ENCODE measurements around the gene PPFIA3.
"Not testable (repeated sequence)": the region's sequence is repeated elsewhere in the genome, so short reads cannot be mapped to it uniquely, and the experiment has no call there.

Gene PPFIA3

DNA sequence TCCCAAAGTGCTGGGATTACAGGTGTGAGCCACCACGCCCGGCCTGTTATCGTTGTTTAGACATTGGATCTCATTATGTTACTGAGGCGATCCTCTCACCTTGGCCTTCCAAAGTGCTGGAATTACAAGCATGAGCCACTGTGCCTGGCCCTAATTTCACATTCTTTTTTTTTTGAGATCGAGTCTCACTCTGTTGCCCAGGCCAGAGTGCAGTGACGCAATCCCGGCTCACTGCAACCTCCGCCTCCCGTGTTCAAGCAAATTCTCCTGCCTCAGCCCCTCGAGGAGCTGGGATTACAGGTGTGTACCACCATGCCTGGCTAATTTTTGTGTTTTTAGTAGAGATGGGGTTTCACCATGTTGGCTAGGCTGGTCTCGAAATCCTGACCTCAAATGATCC, 3.9 kb downstream of the PPFIA3 start:
- not testable (repeated sequence) for DNase-seq (ENCODE audit: low read depth)

DNA sequence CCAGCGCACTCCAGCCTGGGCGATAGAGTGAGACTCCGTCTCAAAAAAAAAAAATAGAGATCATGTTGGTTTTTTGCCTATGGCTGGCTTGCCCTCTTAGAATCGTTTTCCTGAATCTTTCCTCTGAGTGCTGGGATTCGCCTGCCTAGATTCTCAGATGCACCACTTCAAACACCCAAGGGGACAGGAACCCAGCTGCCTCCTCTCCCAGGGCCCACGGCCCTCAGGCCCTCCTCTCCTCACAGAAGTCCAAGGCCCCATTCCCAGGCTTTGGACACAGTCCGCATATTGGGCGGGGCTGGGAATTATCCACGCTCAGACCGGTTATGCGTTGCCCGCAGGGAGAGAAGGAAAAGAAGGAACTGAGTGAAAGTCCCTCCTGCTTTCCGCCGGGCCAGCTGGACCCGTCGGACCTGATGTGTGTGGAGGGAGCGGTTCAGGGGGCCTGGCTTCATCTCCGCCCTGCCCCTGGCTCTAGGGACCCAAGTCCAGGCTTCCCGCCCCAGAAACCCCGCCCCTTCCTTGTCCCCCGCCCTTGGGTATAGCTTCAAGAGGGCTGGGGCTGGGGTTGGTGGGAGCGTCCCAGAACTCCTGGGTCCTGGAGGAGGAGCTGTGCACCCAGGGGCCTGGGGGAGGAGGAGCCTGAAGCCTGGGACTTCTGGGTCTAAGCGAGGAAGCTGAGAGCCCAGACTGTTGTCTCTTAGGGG, 5.8 kb downstream of the PPFIA3 start:
- no peak for DNase-seq (ENCODE audit: low read depth)

DNA sequence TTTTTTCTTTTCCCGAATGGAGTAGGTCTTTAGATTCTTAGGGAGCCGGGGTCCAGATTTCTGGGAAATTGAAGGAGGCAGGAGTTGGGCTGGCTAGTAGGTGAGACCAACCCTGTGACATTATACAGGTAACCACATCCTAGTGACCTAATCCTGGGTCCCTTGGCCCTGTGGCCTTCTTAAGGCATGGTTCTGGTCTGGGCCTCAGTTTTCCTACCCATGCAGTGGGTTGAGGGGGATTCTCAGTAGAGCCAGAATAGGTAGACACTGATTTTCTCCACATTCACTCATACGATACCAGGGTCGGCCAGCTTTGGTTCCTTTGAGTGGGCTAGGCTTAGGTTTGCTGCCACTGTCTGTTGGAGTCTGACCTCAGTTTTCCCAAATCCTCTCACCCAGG, 7.2 kb downstream of the PPFIA3 start:
- no peak for DNase-seq (ENCODE audit: low read depth)

DNA sequence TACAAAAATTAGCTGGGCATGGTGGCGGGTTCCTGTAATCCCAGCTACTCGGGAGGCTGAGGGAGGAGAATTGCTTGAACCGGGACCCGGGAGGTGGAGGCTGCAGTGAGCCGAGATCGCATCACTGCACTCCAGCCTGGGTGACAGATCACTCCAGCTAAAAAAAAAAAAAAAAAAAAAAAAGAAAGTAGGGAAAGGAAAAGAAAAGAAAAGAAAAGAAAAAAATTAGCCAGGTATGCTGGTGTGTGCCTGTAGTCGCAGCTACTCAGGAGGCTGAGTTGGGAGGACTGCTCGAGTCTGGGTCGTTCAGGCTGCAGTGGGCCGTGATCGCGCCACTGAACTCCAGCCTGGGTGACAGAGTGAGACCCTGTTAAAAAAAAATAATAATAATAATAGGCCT, 7.9 kb downstream of the PPFIA3 start:
- DNase-seq (ENCODE audit: low read depth), result not testable (repeated sequence)

DNA sequence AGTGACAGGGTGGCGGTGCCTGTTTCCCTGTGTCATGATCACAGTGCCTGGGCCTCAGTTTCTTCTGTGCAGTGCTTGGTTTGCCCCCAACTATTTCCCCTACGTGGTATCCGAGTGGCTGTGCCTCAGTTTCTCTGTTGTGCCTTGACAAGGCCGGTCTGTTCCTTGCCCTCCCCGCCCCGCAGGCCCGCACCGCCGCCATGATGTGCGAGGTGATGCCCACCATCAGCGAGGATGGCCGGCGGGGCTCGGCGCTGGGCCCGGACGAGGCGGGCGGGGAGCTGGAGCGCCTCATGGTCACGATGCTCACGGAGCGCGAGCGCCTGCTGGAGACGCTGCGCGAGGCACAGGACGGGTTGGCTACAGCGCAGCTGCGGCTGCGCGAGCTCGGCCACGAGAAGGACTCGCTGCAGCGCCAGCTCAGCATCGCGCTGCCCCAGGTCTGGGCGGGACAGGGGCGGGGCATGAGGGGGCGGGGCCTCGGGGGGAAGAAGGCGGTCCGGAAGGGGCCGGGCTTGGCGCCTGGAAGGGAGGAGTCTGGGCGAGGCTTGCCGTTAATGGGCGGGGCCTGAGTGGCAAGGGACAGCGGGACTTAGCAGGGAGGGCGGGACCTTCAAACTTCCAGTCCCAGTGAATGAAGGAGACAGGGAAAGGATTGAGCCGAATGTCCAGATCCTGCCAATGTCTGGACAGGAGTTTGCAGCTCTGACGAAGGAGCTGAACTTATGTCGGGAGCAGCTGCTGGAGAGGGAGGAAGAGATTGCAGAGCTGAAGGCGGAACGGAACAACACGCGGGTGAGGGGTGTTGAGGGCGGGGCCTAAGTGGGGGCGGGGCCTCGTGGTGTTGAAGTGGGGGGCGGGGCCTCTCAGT, 8.6 kb downstream of the PPFIA3 start:
- peak; percentile 92 for DNase-seq (ENCODE audit: low read depth)

DNA sequence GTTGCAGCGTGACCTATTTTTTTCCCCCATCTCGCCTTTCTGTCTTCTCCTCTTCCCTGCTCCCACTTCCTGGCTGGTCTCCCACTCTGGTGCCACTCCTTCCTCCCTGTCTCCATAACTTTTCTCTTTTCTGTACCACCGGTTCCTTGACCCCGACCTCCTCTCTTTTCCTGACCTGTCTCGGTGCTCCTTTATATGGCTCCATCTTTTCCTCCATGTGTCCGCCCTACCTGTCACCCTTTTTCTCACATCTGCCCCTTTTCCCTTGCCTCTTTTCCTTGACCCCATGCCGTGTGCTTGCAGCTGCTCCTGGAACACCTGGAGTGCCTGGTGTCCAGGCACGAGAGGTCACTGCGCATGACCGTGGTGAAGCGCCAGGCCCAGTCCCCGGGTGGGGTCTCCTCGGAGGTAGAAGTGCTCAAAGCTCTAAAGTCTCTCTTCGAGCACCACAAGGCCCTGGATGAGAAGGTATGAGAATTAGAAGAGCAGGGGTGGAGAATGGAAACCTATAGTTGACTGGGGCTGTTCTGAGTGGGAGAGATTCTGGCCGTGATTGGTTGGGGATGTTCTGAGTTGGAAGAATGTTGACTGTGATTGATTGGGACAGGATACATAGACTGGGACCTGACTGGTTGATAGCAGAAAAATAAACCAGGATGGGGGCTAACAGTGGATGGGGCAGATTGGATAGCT, 9.3 kb downstream of the PPFIA3 start:
- DNase-seq (ENCODE audit: low read depth), result no peak

DNA sequence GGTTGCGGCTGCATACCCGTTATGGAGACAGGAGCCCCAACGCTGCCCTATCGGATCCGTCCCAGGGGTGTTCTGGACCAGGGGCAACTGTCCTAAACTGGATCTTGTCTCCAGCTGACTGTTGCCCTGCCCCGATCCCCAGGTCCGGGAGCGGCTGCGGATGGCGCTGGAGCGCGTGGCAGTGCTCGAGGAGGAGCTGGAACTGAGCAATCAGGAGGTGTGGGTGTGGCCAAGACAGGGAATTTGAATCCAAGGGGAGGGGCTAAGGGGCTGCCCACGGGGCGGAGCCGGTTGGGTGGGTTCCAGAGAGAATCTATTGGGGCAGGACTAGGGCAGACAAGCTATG, 9.9 kb downstream of the PPFIA3 start:
- no peak for DNase-seq (ENCODE audit: low read depth)

DNA sequence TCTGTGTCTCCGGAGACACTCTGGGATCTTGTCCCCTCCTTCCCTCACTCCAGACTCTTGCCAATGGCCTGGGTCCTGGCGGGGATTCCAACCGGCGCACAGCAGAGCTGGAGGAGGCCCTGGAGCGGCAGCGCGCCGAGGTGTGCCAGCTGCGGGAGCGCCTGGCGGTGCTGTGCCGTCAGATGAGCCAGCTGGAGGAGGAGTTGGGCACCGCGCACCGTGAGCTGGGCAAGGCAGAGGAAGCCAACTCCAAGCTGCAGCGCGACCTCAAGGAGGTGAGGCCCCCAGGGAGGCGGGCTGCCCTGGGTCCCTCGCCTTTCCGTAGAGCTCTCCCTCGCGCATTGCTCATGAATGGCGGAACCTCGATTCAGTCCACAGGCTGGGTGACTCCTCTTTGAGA, 11.0 kb downstream of the PPFIA3 start:
- DNase-seq (ENCODE audit: low read depth), result no peak

DNA sequence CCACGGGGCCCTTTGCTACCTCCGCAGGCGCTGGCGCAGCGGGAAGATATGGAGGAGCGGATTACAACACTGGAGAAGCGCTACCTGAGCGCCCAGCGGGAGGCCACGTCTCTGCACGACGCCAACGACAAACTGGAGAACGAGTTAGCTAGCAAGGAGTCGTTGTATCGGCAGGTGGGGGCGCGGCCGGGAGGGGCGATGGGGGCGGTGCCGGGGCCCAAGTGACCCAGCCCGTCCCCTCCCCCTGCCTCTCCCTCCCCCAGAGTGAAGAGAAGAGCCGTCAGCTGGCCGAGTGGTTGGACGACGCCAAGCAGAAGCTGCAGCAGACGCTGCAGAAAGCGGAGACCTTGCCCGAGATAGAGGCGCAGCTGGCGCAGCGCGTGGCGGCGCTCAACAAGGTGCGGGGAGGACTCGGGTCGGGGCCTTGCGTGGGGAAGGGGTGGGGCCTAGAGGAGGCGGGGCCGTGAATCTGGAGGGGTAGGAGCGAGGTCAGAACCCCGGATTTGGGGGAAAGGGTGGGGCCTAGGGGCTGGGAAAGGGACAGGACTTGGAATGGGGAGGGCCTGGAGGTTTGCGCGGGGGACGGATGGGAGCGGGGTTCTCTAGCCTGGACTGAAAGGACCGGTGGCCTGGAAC, 13.7 kb downstream of the PPFIA3 start:
- DNase-seq (ENCODE audit: low read depth), result no peak

DNA sequence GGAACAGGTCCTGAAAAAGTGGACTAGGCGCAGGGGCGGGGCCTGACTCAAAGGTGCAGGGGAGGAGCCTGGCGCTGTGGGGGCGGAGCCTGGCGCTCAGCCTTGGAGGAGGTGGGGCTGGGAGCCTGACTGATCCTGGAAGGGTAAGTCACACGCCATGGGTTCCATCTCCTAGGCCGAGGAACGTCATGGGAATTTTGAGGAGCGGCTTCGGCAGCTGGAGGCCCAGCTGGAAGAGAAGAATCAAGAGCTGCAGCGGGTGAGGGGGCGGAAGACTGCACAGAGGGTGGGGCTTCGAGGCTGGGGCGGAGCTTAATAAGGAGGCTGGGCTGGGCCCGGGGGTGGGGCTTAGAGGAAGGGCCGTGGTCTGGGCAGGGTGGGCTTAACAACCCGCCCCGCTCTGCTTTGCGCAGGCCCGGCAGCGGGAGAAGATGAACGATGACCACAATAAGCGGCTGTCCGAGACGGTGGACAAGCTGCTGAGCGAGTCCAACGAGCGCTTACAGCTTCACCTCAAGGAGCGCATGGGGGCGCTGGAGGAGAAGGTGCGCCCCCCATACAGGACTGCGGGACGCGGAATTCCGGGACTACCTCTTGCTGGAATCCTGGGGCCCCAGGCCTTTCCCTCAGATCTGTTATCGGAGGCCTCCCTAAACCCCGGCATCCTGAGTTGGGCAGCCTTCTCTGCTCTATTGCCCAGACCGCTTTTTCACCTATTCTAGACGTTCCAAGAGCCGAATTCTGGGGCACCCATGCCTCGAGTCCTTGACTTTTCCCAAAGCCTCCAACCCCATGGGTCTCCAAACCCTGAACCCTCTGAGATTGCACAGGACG, 14.5 kb downstream of the PPFIA3 start:
- DNase-seq (ENCODE audit: low read depth), result no peak

DNA sequence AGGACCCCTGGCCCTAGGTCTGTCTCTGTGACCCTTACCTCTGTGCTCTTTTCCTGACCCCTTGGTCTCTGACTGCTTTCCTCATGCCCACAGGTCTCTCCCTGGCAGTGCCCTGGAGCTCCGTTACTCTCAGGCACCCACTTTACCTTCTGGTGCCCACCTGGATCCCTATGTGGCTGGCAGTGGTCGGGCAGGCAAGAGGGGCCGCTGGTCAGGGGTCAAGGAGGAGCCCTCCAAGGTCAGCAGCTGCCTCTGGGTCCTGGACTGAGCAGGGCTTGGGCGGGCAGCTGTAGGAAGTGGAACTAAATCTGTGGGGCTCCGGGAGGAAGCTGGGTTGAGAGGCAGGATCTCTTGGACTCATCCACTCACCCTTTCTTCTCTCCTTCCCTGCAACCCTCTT, 16.3 kb downstream of the PPFIA3 start:
- DNase-seq (ENCODE audit: low read depth), result no peak

DNA sequence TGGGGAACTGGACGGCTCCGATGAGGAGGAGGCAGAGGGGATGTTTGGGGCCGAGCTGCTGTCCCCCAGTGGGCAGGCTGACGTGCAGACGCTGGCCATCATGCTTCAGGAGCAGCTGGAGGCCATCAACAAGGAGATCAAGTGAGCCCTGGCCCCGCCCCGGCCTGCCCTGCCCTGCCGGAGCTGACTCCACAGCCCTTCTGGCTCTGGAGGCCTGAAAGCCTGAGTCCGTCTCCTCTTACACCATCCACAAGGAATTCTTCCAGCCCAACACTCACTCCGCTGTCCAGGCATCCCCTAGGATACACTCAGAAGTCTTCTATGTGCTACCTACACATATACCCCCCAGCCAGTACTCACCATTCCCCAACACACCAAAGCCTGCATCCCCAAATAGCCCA, 17.4 kb downstream of the PPFIA3 start:
- no peak for DNase-seq (ENCODE audit: low read depth)

DNA sequence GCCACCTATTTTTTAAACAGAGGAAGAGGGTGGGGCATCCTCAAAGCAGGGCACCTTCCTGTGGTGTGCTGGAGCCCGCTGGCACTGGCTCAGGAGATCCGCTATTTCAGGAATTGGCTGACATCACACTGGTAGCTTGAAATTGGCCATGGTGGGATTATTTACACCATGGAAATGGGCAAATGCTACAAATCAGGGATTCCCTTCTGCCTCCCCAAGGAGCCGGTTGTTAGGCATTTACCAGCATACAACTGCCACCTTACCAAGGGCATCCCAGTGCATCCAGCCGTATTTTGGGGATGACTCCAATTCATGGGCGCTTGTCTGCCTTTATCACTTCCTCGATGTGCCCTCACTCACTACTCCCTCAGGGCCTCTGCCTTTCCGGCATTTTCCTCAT, 21.6 kb downstream of the PPFIA3 start:
- no peak for DNase-seq (ENCODE audit: low read depth)

DNA sequence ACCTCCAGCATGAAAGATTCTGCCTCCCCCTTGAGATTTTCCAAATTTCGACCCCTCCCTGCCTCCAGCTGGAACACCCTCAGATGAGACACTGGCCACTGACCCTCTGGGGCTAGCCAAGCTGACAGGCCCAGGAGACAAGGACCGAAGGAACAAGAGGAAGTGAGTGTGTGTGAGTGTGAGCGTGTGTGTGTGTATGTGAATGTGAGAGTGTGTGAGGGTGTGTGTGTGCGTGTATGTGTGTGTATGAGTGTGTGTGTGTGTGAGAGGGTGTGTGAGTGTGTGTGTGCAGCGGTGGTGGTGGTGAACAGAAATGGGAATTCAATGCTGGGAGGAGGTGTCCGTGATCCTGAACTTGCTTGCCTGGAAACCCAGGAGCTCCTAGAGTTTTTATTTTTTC, 22.0 kb downstream of the PPFIA3 start:
- DNase-seq (ENCODE audit: low read depth), result no peak

DNA sequence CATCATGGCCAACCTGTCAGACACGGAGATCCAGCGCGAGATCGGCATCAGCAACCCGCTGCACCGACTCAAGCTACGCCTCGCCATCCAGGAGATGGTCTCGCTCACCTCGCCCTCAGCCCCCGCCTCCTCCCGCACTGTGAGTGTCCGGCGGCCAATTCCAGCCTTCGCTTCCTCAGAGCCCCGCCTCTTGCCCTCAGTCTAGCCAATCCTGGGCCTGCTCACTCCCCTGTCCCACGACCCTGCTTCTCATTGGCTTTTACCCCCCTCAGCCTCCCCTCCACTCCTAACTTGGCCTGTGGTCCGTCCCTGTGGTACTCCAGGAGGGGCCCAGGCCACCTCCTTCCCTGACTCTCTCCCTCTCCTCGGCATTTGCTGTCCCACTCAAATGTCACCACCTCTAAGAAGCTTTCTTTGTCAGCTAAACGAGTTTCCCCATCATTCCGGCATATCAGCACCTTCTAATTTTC, 23.6 kb downstream of the PPFIA3 start:
- DNase-seq (ENCODE audit: low read depth), result no peak

DNA sequence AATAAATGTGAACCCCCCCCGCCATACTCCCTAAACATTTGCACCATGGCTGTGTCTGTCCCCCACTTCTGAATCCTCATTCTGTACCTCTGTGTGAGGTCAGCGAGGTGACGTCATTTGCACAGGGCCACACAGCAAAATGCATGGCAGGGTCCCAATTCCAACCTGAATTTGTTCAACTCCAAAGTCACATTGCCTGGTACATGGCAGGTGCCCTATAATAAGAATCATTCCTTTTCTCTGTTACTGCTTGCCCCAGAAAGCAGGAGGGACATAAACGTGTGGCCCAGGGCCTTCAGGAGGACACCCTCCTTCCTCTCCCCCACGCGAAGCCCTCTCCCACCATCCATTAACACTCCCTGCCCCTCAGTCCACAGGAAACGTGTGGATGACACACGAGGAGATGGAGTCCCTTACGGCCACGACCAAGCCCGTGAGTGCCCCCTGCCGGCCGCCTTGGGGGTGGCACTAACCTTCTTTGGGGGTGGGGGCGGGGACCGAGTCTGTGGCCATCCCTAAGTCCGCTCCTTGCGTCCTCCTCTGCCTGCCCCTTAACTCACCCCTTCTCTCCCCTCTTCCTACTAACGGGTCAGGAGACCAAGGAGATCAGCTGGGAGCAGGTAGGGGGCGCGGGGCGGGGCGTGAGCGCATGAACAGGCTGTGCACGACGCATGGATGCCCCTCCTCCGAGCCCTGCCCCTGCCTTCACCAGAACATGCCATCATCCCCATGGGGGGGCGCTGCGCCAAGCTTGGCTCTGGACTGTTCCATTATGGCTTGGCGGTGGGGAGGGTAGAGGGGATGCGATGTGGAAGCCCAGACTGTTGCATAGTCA, 26.4 kb downstream of the PPFIA3 start:
- peak; percentile 67 for DNase-seq (ENCODE audit: low read depth)

DNA sequence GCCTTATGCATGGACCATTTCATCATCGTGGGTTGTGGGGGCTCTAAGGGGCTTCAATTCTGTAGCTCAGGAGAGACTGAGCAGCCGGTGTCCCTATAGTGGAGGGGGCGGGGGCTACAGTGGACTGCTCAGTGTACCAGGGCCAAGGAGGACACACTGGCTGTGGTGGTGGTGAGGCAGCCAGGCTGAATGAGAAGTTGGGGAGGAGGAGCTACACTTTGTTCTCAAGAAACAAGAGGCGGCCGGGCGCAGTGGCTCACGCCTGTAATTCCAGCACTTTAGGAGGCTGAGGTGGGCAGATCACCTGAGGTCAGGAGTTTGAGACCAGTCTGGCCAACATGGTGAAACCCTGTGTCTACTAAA, 27.0 kb downstream of the PPFIA3 start:
- not testable (repeated sequence) for DNase-seq (ENCODE audit: low read depth)

DNA sequence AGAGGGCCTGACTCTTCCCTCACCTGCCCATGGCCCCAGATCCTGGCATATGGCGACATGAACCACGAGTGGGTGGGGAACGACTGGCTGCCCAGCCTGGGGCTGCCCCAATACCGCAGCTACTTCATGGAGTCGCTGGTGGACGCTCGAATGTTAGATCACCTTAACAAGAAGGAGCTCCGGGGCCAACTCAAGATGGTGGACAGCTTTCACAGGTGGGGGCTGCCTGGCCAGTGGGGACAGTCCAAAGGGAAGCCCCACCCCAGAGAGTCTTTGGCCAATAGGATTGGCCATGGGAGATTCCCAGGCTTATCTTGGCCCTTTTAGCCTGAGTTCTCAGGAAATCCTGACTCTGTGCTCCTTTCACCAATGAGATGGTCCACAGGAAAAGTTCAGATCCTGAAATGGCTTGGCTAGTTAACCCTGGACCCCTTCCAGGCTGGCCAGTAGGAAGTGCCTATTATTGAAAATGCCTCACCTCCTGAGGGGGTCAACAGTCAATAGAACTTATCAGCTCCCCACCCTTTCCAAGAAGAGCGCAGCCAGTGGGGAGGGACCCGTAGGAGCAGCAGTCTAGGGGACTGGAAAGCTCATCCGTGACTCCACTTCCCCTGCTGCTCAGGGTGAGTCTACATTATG, 28.8 kb downstream of the PPFIA3 start:
- no peak for DNase-seq (ENCODE audit: low read depth)

DNA sequence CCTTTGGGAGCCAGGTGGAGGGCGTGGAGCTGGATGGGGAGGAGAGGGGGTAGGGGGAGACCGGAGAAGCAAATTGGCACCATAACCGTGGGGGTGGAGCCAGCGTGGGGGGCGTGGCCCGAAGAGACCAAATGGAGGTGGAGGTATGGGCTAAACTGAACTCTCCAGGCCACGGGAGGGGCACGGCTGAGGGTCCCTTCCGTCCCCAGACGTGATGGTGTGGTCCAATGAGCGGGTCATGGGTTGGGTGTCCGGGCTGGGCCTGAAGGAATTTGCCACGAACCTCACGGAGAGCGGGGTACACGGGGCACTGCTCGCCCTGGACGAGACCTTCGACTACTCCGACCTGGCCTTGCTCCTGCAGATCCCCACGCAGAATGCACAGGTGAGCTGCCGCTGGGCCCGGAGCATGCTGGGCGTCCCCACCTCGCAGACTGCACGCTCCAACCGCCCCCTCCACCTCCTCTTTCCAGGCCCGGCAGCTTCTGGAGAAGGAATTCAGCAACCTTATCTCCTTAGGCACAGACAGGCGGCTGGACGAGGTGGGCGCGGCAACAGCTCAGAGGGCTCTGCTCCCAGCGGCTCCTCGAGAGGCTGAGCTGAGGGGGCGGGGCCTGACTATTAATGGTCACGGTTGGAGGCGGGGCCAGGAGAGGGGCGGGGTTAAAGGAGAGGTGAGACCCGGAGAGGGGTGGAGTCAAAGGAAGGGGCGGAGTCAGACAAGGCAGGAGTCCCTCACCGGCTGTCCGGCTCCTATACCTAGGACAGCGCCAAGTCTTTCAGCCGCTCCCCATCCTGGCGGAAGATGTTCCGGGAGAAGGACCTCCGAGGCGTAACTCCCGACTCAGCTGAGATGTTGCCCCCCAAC, 29.7 kb downstream of the PPFIA3 start:
- DNase-seq (ENCODE audit: low read depth), result peak; percentile 67
